RWPE2 (cell line): Measurements from ENCODE around the gene PTPRM.

Source experiments
- ATAC-seq: fragments of 200-7000 bp; cut with Tn5 transposase; 3 replicates; pipeline ENCODE4 v1.9.1; 2021; ENCODE audit warnings: low read depth
- DNase-seq: peaks from one replicate; pipeline ENCODE4 v3.0.0-alpha.2; 2020; ENCODE audit warnings: low spot score
- H3K27ac ChIP-seq: fragments of 450-650 bp; 2 replicates; pipeline ENCODE4 v1.5.1; 2017; ENCODE audit warnings: mild to moderate bottlenecking; ENCODE audit not compliant: poor library complexity, severe bottlenecking
- H3K27me3 ChIP-seq: fragments of 250-450 bp; sonication (Bioruptor Pico); 2 replicates; pipeline ENCODE4 v1.5.1; 2021; ENCODE audit warnings: mild to moderate bottlenecking, moderate library complexity; ENCODE audit not compliant: insufficient read depth, poor library complexity, severe bottlenecking
- H3K36me3 ChIP-seq: fragments of 250-450 bp; sonication (Bioruptor Pico); 2 replicates; pipeline ENCODE4 v1.5.1; 2020; ENCODE audit warnings: low read depth, mild to moderate bottlenecking, moderate library complexity
- H3K4me1 ChIP-seq: fragments of 250-450 bp; sonication (Bioruptor Pico); 2 replicates; pipeline ENCODE4 v1.5.1; 2021; ENCODE audit warnings: mild to moderate bottlenecking, moderate library complexity; ENCODE audit not compliant: insufficient read depth, poor library complexity, severe bottlenecking
- H3K4me3 ChIP-seq: fragments of 250-450 bp; sonication (Bioruptor Pico); 2 replicates; pipeline ENCODE4 v1.5.1; 2021; ENCODE audit warnings: mild to moderate bottlenecking, moderate library complexity; ENCODE audit not compliant: severe bottlenecking
- H3K9me3 ChIP-seq: fragments of 250-450 bp; sonication (Bioruptor Pico); 2 replicates; pipeline ENCODE4 v1.5.1; 2021; ENCODE audit warnings: mild to moderate bottlenecking, moderate library complexity; ENCODE audit not compliant: severe bottlenecking
- TF ChIP-seq, protein P1 (sequence below): fragments of 450-650 bp; IDR thresholded peaks from one replicate; pipeline ENCODE4 v1.5.1; 2017; ENCODE audit warnings: mild to moderate bottlenecking, moderate library complexity; ENCODE audit not compliant: poor library complexity, severe bottlenecking

PTPRM gene

GRCh38 chr18:8400193-8400752, 833.2 kb downstream of the PTPRM start:
- no peak for DNase-seq
- ATAC-seq: no peak
- no peaks in the 10 kb centered on the region for H3K9me3 ChIP-seq
- no peaks in the 10 kb centered on the region for H3K36me3 ChIP-seq
- no peak overlapping the region for H3K27ac ChIP-seq
- TF ChIP-seq, protein P1, sequence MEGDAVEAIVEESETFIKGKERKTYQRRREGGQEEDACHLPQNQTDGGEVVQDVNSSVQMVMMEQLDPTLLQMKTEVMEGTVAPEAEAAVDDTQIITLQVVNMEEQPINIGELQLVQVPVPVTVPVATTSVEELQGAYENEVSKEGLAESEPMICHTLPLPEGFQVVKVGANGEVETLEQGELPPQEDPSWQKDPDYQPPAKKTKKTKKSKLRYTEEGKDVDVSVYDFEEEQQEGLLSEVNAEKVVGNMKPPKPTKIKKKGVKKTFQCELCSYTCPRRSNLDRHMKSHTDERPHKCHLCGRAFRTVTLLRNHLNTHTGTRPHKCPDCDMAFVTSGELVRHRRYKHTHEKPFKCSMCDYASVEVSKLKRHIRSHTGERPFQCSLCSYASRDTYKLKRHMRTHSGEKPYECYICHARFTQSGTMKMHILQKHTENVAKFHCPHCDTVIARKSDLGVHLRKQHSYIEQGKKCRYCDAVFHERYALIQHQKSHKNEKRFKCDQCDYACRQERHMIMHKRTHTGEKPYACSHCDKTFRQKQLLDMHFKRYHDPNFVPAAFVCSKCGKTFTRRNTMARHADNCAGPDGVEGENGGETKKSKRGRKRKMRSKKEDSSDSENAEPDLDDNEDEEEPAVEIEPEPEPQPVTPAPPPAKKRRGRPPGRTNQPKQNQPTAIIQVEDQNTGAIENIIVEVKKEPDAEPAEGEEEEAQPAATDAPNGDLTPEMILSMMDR: no peak
- no peak overlapping the region for H3K4me3 ChIP-seq
- H3K27me3 ChIP-seq: no peaks in the 10 kb centered on the region
- H3K4me1 ChIP-seq: no peaks in the 10 kb centered on the region

DNA sequence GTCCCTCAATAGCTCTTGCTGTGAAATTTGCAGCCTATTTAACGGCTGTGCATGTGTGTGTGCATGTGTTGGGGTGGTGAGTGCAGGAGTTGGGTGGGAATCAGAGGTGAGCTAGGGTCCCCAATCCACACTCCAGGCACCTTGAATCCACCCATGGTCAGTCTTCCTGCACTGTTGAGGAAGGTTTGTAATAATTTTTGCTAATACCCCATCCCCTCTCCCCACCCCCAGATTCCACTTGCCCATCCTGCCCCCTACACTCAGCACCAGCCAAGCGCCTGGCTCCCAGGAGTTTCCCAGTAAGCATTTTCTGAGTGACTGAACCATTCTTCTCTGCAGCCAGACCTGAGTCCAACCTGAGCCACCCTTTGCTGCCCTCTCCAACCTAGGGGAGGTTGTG, 833.7 kb downstream of the PTPRM start:
- no peaks in the 10 kb centered on the region for H3K27me3 ChIP-seq
- no peaks in the 10 kb centered on the region for H3K36me3 ChIP-seq
- H3K4me3 ChIP-seq: no peak overlapping the region
- no peak for DNase-seq
- no peak for ATAC-seq
- no peak overlapping the region for H3K27ac ChIP-seq
- TF ChIP-seq, protein P1: no peak
- H3K4me1 ChIP-seq: no peaks in the 10 kb centered on the region
- H3K9me3 ChIP-seq: no peaks in the 10 kb centered on the region

GRCh38 chr18:8401606-8402005, 834.5 kb downstream of the PTPRM start:
- DNase-seq: no peak

DNA sequence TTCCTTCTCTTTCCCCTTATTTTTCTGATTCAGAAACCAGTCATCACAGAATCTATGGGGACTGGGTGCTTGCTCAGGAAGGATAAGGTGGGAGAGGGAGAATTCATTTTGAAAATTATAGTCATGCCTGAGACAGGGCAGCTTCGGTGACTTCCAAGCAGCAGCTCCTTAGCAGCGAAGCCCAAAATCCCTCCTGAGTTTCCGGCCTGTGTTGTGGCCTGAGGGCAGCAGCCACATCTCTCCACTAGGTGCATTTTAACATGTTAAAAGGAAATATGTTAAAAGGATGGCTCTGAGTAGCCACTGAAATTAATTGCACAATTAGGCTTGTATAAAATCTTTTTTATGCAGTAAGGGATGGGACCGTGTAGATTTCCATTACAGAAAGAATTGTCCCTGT, 835.1 kb downstream of the PTPRM start:
- Histone ChIP-seq H3K27me3 (no peaks in the 10 kb centered on the region), H3K4me1 (no peaks in the 10 kb centered on the region), H3K4me3 (no peak overlapping the region), H3K9me3 (no peaks in the 10 kb centered on the region), H3K36me3 (no peaks in the 10 kb centered on the region), H3K27ac (no peak overlapping the region)
- TF ChIP-seq, protein P1: no peak
- ATAC-seq (no peak), DNase-seq (no peak)

More at GRCh38 chr18:8401606-8402005, 834.5 kb downstream of the PTPRM start:
- H3K36me3 ChIP-seq: no peaks in the 10 kb centered on the region
- no peaks in the 10 kb centered on the region for H3K27me3 ChIP-seq
- ATAC-seq: no peak
- H3K4me3 ChIP-seq: no peak overlapping the region
- H3K27ac ChIP-seq: no peak overlapping the region
- TF ChIP-seq, protein P1: no peak
- no peaks in the 10 kb centered on the region for H3K4me1 ChIP-seq
- H3K9me3 ChIP-seq: no peaks in the 10 kb centered on the region

- TF ChIP-seq, protein P1: no peak
- Histone ChIP-seq H3K4me1 (no peaks in the 10 kb centered on the region), H3K36me3 (no peaks in the 10 kb centered on the region), H3K9me3 (no peaks in the 10 kb centered on the region), H3K27ac (no peak overlapping the region), H3K4me3 (no peak overlapping the region), H3K27me3 (no peaks in the 10 kb centered on the region)
- DNase-seq (no peak), ATAC-seq (no peak)
Measured at GRCh38 chr18:8403713-8404112, 836.6 kb downstream of the PTPRM start.
